Stimulated activated CD4-positive, alpha-beta T cell treated with anti-CD3 and anti-CD28 coated beads, Interleukin-12 subunit alpha, Interleukin-12 subunit beta, amount 100 ng/mL, for 24 hours (primary cell): Measurements from ENCODE around the gene MS4A4E.
"Not testable (repeated sequence)": the region's sequence is repeated elsewhere in the genome, so short reads cannot be mapped to it uniquely, and the experiment has no call there.

Source experiments
- DNase-seq, 2 experiments: peaks; one replicate each; pipeline ENCODE4 v3.0.0-alpha.2; 2020; ENCODE audit warnings: low read depth in 2 of 2

Gene MS4A4E

GRCh38 chr11:60175860-60176275 is 67.1 kb downstream of the MS4A4E start:
- DNase-seq, result peak in 1 of 2 experiments; percentile 10

- no peak for DNase-seq
Measured at GRCh38 chr11:60172011-60172410, 70.9 kb downstream of the MS4A4E start.

GRCh38 chr11:60170566-60170965 is 72.4 kb downstream of the MS4A4E start:
- no peak for DNase-seq

GRCh38 chr11:60169264-60169915 is 73.5 kb downstream of the MS4A4E start:
- DNase-seq, result no peak

- no peak for DNase-seq
Measured at GRCh38 chr11:60168306-60168705, 74.6 kb downstream of the MS4A4E start.

GRCh38 chr11:60165951-60166350 is 77.0 kb downstream of the MS4A4E start:
- DNase-seq, result no peak

- DNase-seq, result no peak
Measured at GRCh38 chr11:60165538-60165937, 77.4 kb downstream of the MS4A4E start.

GRCh38 chr11:60164550-60165075 is 78.3 kb downstream of the MS4A4E start:
- DNase-seq, result no peak

- DNase-seq, result no peak
Measured at GRCh38 chr11:60161766-60162165, 81.2 kb downstream of the MS4A4E start.

GRCh38 chr11:60161107-60161506 is 81.8 kb downstream of the MS4A4E start:
- no peak for DNase-seq

GRCh38 chr11:60159868-60160267 is 83.1 kb downstream of the MS4A4E start:
- no peak for DNase-seq

GRCh38 chr11:60159284-60159683 is 83.7 kb downstream of the MS4A4E start:
- DNase-seq, result no peak

GRCh38 chr11:60158636-60159035 is 84.3 kb downstream of the MS4A4E start:
- no peak for DNase-seq

GRCh38 chr11:60155931-60156330 is 87.0 kb downstream of the MS4A4E start:
- DNase-seq, result no peak

GRCh38 chr11:60152727-60153126 is 90.2 kb downstream of the MS4A4E start:
- not testable (repeated sequence) for DNase-seq

GRCh38 chr11:60150279-60150678 is 92.7 kb downstream of the MS4A4E start:
- no peak for DNase-seq
